Upper lobe of right lung (tissue), 1 donor: Measurements from ENCODE around the gene RAB8B. TPM values are rescaled to one million over a fixed set of nuclear protein-coding genes. Genes with fewer than 3 reads are reported as not detected.
A peak's percentile ranks its signal among the peaks of the same experiment; 100 is the strongest.

Source experiments
- ATAC-seq: fragments of 200-7000 bp; cut with Tn5 transposase; one replicate; pipeline ENCODE4 v1.9.1; 2020; ENCODE audit warnings: mild to moderate bottlenecking, moderate library complexity
- DNase-seq: peaks from one replicate; pipeline ENCODE4 v3.0.0-alpha.2; 2020
- H3K27ac ChIP-seq: fragments of 200-600 bp; one replicate; pipeline ENCODE4 v1.8.0; 2022
- H3K27me3 ChIP-seq: fragments of 200-600 bp; one replicate; pipeline ENCODE4 v1.8.0; 2022; ENCODE audit warnings: mild to moderate bottlenecking
- H3K36me3 ChIP-seq: fragments of 200-600 bp; one replicate; pipeline ENCODE4 v1.8.0; 2022
- H3K4me1 ChIP-seq: fragments of 200-600 bp; one replicate; pipeline ENCODE4 v1.8.0; 2022
- H3K4me3 ChIP-seq: fragments of 200-600 bp; one replicate; pipeline ENCODE4 v1.8.0; 2022; ENCODE audit warnings: mild to moderate bottlenecking
- H3K9me3 ChIP-seq: fragments of 200-600 bp; one replicate; pipeline ENCODE4 v1.8.0; 2022
- CTCF ChIP-seq: fragments of 200-600 bp; IDR thresholded peaks from one replicate; pipeline ENCODE4 v1.8.0; 2022; ENCODE audit warnings: antibody characterized with exemption
- intact Hi-C: fragments of 100-400 bp; cut with DNase I; formaldehyde crosslinking; loops from one replicate; pipeline ENCODE4 v1.11.0; 2022
- total RNA-seq: library from RNA; stranded (reverse); fragmentation: NEBNext Ultra II Directional; extraction: Animal tissue kit (Norgen Biotek cat#: 25700); gene quantifications from one replicate; pipeline ENCODE4 v1.2.1, GENCODE V29; 2021
- donor health status: DM: no; HTN: yes; CAD: no; lungs with severe emphysema.

RAB8B gene
- total RNA-seq, 1 donor from 2014 or later: 54.5 TPM

GRCh38 chr15:63160638-63161037, 28.8 kb upstream of the RAB8B start:
- Histone ChIP-seq H3K27ac (no peak overlapping the region), H3K36me3 (no peaks in the 10 kb centered on the region), H3K9me3 (no peaks in the 10 kb centered on the region), H3K4me3 (no peak overlapping the region), H3K4me1 (peaks cover 7% of the 10 kb centered on the region), H3K27me3 (no peaks in the 10 kb centered on the region)
- DNase-seq (no peak), ATAC-seq (no peak)
- intact Hi-C loops: loop anchor here (10.0 kb wide), 1 partner anchor 114 kb away; the partner anchor contains the start of gene APH1B
- no peak for TF ChIP-seq CTCF

- no peak for TF ChIP-seq CTCF
- intact Hi-C loops: loop anchor here (10.0 kb wide), 1 partner anchor 112 kb away; the partner anchor contains the start of gene APH1B
- no peak overlapping the region for H3K27ac ChIP-seq
- H3K9me3 ChIP-seq: no peaks in the 10 kb centered on the region
- DNase-seq: no peak
- no peak for ATAC-seq
- no peaks in the 10 kb centered on the region for H3K27me3 ChIP-seq
- H3K4me3 ChIP-seq: no peak overlapping the region
- no peaks in the 10 kb centered on the region for H3K36me3 ChIP-seq
- H3K4me1 ChIP-seq: peaks cover 7% of the 10 kb centered on the region
Measured at GRCh38 chr15:63163217-63163616, 26.2 kb upstream of the RAB8B start.

- DNase-seq (no peak), ATAC-seq (no peak)
- Histone ChIP-seq H3K4me1 (peaks cover 7% of the 10 kb centered on the region), H3K4me3 (no peak overlapping the region), H3K36me3 (no peaks in the 10 kb centered on the region), H3K27ac (no peak overlapping the region), H3K27me3 (no peaks in the 10 kb centered on the region), H3K9me3 (no peaks in the 10 kb centered on the region)
- TF ChIP-seq CTCF: no peak
- intact Hi-C loops: loop anchor here (10.0 kb wide), 1 partner anchor 109 kb away; the partner anchor contains the start of gene APH1B
Measured at GRCh38 chr15:63165166-63165859, 24.1 kb upstream of the RAB8B start.

- no peaks in the 10 kb centered on the region for H3K36me3 ChIP-seq
- no peak overlapping the region for H3K27ac ChIP-seq
- peaks cover 7% of the 10 kb centered on the region for H3K4me1 ChIP-seq
- H3K4me3 ChIP-seq: no peak overlapping the region
- intact Hi-C loops: loop anchor here (10.0 kb wide), 1 partner anchor 109 kb away; the partner anchor contains the start of gene APH1B
- no peaks in the 10 kb centered on the region for H3K27me3 ChIP-seq
- DNase-seq (no peak), ATAC-seq (peak; percentile 69)
- no peaks in the 10 kb centered on the region for H3K9me3 ChIP-seq
- TF ChIP-seq CTCF: peak; percentile 25
Measured at GRCh38 chr15:63166219-63166618, 23.2 kb upstream of the RAB8B start.

- Histone ChIP-seq H3K4me1 (peaks cover 7% of the 10 kb centered on the region), H3K27me3 (no peaks in the 10 kb centered on the region), H3K27ac (no peak overlapping the region), H3K4me3 (no peak overlapping the region), H3K9me3 (no peaks in the 10 kb centered on the region), H3K36me3 (no peaks in the 10 kb centered on the region)
- intact Hi-C loops: loop anchor here (10.0 kb wide), 1 partner anchor 105 kb away; the partner anchor contains the start of gene APH1B
- TF ChIP-seq CTCF: no peak
- no peak for DNase-seq
- no peak for ATAC-seq
Measured at GRCh38 chr15:63169788-63170187, 19.6 kb upstream of the RAB8B start.
